ENCODE data around the gene SMPD1. TPM values are rescaled to one million over a fixed set of nuclear protein-coding genes. Genes with fewer than 3 reads are reported as not detected.
"Not testable (repeated sequence)": the region's sequence is repeated elsewhere in the genome, so short reads cannot be mapped to it uniquely, and the experiment has no call there.

Gene SMPD1
- total RNA-seq, 1 donor: 35.0 TPM

- DNase-seq (ENCODE audit: low read depth): no peak
- TF ChIP-seq, protein P1, sequence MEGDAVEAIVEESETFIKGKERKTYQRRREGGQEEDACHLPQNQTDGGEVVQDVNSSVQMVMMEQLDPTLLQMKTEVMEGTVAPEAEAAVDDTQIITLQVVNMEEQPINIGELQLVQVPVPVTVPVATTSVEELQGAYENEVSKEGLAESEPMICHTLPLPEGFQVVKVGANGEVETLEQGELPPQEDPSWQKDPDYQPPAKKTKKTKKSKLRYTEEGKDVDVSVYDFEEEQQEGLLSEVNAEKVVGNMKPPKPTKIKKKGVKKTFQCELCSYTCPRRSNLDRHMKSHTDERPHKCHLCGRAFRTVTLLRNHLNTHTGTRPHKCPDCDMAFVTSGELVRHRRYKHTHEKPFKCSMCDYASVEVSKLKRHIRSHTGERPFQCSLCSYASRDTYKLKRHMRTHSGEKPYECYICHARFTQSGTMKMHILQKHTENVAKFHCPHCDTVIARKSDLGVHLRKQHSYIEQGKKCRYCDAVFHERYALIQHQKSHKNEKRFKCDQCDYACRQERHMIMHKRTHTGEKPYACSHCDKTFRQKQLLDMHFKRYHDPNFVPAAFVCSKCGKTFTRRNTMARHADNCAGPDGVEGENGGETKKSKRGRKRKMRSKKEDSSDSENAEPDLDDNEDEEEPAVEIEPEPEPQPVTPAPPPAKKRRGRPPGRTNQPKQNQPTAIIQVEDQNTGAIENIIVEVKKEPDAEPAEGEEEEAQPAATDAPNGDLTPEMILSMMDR (IDR thresholded peaks at IDR 0.05; ENCODE audit: insufficient read depth, low read depth, low read length): no peak
Measured at GRCh38 chr11:6388748-6389147, 1.5 kb upstream of the SMPD1 start.

GRCh38 chr11:6390718-6391469 lies 620 bp downstream of the SMPD1 start:
- TF ChIP-seq, protein P1 (IDR thresholded peaks at IDR 0.05; ENCODE audit: insufficient read depth, low read depth, low read length): no peak
- H3K4me3 ChIP-seq (ENCODE audit: low read depth, low read length): peak overlapping the region; percentile 82
- DNase-seq (ENCODE audit: low read depth): no peak

More at GRCh38 chr11:6388748-6389147, 1.5 kb upstream of the SMPD1 start:
- no peak overlapping the region for H3K4me3 ChIP-seq (ENCODE audit: low read depth, low read length)

GRCh38 chr11:6391537-6392134 lies 1.4 kb downstream of the SMPD1 start:
- TF ChIP-seq, protein P1 (IDR thresholded peaks at IDR 0.05; ENCODE audit: insufficient read depth, low read depth, low read length): no peak
- DNase-seq (ENCODE audit: low read depth): no peak

DNA sequence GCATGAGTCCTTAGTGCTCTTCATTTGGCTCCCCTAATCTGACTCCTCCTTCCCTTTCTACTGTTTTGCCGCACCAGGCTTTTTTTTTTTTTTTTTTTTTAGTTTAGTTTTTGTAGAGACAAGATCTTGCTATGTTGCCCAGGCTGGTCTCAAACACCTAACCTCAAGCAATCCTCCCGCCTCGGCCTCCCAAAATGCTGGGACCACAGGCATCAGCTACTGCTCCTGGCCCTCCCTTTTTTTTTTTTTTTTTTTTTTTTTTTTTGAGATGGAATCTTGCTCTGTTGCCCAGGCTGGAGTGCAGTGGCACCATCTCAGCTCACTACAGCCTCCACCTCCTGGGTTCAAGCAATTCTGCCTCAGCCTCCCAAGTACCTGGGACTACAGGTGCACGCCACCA lies 2.0 kb downstream of the SMPD1 start:
- not testable (repeated sequence) for H3K4me3 ChIP-seq (ENCODE audit: low read depth, low read length)

More at GRCh38 chr11:6391537-6392134, 1.4 kb downstream of the SMPD1 start:
- H3K4me3 ChIP-seq (ENCODE audit: low read depth, low read length): peak overlapping the region; percentile 82

DNA sequence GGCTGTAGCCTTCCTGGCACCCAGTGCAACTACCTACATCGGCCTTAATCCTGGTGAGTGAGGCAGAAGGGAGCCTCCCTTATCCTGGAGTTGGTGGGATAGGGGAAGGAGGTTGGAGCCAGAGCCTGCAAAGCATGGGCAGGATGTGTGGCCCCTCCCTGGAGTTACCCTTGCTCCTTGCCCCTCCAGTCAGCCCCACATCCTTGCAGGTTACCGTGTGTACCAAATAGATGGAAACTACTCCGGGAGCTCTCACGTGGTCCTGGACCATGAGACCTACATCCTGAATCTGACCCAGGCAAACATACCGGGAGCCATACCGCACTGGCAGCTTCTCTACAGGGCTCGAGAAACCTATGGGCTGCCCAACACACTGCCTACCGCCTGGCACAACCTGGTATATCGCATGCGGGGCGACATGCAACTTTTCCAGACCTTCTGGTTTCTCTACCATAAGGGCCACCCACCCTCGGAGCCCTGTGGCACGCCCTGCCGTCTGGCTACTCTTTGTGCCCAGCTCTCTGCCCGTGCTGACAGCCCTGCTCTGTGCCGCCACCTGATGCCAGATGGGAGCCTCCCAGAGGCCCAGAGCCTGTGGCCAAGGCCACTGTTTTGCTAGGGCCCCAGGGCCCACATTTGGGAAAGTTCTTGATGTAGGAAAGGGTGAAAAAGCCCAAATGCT lies 3.9 kb downstream of the SMPD1 start:
- no peak for DNase-seq (ENCODE audit: low read depth)
- TF ChIP-seq, protein P1 (IDR thresholded peaks at IDR 0.05; ENCODE audit: insufficient read depth, low read depth, low read length): no peak
- no peak overlapping the region for H3K4me3 ChIP-seq (ENCODE audit: low read depth, low read length)

More for the DNA sequence above, 2.0 kb downstream of the SMPD1 start:
- DNase-seq (ENCODE audit: low read depth): not testable (repeated sequence)

DNA sequence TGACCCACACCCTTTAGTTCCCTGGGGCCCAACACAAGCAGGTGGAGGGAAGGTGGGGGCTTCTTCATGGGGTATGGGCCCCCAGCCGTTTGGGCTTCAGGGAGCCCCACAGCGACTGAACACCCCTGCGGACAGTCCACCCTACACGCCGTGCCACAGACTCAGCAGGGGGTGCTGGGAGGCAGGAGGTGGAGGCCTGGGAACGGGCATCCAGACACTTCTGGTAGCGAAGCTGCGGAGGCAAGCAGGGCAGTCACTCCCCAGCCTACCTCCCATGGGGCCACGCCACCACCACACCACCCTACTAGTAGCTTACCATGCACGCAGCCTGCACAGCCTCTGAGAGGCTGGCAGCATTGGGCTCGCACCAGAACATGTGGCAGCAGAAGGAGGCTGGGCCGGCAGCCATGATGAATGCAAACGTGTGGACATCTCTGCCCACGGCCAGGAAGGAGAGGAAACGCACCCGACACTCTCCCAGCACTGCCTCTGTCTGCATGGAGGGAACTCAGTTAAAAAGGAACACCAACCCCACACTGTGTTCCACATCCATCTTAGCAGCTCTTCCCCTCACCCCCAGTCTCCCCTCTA lies 5.3 kb downstream of the SMPD1 start:
- no peak overlapping the region for H3K4me3 ChIP-seq (ENCODE audit: low read depth, low read length)
- no peak for DNase-seq (ENCODE audit: low read depth)
- TF ChIP-seq, protein P1 (IDR thresholded peaks at IDR 0.05; ENCODE audit: insufficient read depth, low read depth, low read length): no peak

DNA sequence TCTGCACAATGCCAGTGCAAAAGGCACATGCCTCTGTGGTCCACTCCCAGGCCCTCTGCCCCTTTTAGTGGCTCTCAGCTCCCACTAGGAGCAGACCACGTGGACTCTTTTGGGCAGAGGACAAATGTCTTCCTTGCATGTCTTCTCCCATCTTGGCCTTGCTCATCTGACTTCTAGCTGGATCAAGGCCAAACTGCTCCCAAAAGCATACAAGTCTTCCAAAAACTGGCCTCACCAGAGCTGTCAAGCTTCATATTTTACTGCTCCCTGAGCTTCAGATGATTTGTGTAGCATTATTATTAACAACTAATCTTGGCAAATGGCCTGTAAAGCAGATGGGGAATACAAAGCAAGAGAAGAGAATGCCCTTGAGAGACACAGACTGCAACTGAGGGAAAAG lies 6.9 kb downstream of the SMPD1 start:
- TF ChIP-seq, protein P1 (IDR thresholded peaks at IDR 0.05; ENCODE audit: insufficient read depth, low read depth, low read length): no peak
- H3K4me3 ChIP-seq (ENCODE audit: low read depth, low read length): no peak overlapping the region
- no peak for DNase-seq (ENCODE audit: low read depth)

Data from fibroblast of villous mesenchyme (primary cell).